Measurements from ENCODE around the gene CARNS1.
"Not testable (repeated sequence)": the region's sequence is repeated elsewhere in the genome, so short reads cannot be mapped to it uniquely, and the experiment has no call there.

The CARNS1 gene

DNA sequence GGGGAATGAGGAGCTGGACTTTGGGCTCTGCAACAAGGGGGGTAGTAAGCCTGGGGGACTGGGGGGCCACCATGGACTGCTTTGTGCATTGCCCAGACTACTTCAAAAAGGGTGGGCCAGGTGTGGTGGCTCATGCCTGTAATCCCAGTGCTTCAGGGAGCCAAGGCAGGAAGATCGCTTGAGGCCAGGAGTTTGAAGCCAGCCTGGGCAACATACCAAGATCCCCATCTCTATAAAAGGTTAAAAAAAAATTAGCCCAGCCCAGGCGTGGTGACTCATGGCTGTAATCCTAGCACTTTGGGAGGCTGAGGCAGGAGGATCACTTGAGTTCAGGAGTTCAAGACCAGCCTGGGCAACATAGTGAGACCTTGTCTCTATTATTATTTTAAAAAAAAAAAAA, 50.1 kb downstream of the CARNS1 start:
- DNase-seq (ENCODE audit: low spot score): not testable (repeated sequence)

DNA sequence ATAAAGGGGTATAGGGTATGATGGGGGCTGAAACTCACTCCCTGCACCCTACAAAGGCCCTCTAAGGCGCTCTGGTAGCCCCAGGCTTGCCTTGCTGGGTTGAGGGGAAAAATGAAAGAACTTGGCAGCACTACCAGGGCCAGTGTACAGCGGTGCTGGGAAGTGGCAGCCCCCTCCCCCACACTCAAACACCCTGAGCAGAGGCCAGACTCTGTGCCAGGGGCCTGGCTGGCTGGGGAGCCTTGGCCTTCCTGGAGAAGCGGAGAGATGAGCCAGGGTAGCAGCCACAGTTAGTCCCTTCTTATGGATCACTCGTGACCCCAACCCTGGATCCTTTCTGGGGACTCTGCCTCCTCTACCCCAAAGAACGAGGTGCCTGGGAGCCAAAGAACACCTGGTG, 50.9 kb downstream of the CARNS1 start:
- DNase-seq (ENCODE audit: low spot score): no peak

DNA sequence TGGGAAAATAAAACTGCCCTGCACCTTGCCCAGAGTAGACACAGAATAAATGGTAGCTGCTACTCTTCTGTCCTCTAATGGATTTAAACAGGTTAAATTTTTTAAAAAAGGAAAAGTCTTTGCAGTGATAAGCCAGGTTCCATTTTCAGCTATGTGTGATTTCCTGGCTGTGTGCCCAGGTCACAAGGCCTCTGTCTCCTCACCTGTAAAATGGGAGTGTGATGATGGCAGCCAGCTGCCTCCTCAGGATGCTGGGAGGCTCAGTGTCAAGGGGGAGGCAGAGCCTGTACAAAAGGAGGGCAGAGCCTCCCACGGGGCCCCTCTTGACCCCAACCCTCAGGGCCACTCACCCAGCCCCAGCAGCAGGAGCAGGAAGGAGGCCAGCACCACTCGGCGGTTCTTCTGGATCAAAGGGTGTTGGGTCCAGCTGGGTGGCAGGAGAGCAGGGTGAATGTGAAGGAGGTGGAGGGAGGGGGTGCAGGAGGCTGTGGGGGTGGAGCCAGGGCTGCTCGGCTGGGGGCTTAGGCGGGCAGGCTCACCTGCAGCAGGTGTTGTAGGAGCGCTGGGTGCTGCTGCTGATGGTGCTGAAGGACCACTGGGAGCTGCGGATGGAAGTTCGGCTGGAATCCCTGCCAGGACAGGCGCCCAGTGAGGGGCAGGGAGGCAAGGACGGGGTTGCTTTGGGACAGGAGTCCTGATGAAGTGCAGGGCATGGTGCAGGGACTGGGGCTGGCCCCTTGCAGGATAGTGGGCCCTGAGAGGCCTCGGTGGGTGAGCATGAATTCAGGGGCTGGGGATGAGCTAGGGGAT, 51.7 kb downstream of the CARNS1 start:
- no peak for DNase-seq (ENCODE audit: low spot score)

DNA sequence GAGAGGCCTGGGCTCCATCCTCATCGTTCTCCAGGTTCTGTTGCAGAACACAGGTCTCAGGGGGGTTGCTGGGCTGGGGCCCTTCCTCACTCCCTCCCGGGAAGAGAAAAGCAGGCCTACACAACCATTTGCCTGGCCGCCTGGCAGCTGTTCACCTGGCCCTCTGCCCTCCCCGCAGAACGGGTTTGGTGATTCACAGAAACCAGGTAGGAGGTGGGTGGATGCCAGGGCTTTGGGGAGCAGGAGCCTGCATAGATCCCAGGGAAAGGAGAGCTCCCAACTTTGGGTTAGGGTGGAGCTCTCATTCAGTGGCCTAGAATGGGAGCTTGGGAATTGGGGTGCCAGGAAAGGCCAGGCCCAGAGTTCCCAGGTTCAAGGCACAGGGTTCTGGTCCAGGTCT, 52.6 kb downstream of the CARNS1 start:
- DNase-seq (ENCODE audit: low spot score): no peak

DNA sequence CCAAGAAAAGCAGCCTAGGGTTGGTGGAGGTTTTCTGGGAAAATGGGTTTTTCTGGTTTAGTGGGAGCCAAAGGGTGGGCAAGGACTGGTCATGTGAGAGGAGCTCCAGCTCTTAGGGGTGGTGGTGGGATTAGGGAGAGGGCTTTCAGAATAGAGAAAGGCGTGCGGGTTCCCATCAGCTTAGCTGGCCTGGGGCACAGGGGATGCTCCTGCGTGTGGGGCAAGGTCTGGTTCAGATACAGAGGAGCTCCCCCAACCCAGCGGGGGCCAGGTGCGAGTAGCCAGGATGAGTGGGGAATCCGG, 52.9 kb downstream of the CARNS1 start:
- no peak for DNase-seq (ENCODE audit: low spot score)

DNA sequence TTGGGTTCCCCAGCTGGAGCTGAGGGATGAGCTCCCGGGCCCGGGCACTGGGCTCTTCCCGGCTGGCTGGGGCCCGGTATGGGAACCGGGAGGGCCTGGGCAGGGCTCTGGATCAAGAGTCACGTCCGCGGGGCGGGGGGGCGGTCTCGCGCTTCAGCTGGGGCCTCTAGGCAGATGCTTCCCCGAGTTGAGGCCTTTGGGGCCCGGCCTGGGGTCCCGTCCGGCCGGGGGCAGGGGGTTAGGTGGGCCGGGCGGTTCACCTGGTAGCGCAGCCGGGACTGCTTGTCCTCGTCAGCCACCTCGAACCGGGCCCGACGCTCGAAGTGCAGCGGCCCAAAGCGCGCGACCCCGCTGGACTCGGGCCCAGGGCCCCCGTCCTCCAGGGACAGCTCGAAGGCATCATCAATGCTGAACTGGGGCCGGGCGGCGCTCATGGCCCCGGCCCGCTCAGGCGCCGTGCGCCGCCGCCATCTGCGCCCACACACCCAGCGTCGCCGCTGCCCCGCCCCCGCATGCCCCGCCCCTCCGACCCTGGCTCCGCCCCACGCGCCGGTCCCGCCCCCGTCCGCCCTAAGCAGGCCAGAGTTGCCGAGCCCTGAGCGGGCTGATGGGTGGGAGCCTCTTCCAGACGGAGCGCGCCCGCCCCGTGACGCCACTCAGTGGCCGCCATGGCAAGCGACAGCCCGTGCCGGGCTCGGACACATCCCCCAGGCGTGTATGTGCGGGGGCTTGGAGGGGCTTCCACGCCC, 53.5 kb downstream of the CARNS1 start, which contains the start of gene TMEM134:
Gene TMEM134 (minus strand): TSS at position 493 of the 749 bp plus-strand sequence. CDS start 59 bp downstream, at position 434.
- peak; percentile 97 for DNase-seq (ENCODE audit: low spot score)

DNA sequence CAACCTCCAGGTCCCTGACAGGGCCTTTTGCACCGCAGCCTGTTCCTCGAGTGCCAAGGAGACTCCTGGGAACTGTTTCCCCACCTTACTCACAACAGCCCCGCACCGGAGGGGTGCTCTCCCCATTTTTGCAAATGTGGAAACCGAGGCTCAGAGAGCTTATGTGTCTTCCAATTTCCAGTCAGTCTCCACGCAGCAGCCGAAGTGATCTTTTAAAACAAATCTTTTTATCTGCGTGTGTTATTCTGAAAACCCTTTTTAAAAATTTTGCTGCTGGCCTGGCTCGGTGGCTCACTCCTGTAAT, 54.0 kb downstream of the CARNS1 start:
- no peak for DNase-seq (ENCODE audit: low spot score)

DNA sequence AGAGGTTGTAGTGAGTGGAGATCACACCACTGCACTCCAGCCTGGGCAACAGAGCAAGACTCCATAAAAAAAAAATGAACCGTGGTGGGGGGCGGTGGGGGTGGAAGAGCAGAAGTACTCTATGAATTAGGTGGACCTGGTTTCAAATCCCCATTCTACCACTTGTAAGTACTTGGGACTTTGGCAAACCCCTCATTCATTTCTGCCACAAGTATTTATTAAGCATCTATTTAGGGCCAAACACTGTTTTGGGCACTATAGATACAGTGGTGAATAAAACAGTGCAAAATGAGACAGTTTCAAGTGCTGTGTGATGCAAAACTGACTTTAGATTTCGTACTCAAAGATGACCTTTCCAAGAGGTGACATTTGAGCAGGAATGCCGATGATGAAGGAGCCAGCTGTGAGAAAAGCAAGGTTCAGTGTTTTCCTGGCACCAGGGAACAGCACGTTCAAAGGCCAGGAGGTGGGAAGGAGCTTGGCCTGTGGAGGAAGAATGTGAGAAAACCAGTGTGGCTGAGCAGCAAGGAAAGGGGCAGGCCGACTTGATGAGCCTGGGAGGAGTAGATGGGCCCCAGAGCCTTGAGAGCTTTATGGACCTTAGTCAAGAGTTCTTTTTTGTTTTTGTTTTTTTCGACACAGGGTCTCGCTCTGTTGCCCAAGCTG, 55.0 kb downstream of the CARNS1 start:
- no peak for DNase-seq (ENCODE audit: low spot score)

DNA sequence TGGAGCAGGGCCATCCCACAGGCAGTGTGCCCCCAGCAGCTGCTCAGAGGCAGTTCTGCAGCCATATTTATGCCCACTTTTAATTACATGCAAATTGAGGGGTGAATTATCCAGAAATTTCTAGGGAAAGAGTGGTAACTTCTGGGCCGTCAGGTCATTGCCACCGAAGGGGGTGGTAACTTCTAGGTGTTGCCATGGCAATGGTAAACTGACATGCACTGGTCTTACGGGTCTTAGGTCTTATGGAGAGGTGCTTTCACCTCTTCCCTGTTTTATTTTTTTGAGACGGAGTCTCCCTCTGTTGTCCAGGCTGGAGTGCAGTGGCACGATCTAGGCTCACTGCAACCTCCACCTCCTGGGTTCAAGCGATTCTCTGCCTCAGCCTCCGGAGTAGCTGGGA, 57.4 kb downstream of the CARNS1 start:
- no peak for DNase-seq (ENCODE audit: low spot score)
